Spleen (tissue), 11 donors: ENCODE results near the gene IFT88. TPM values are rescaled to one million over a fixed set of nuclear protein-coding genes. Genes with fewer than 3 reads are reported as not detected.

Source experiments
- DNase-seq: peaks from one replicate; pipeline ENCODE4 v3.0.0-alpha.2; 2020
- H3K27ac ChIP-seq, 8 donors: fragments of 200-600 bp; sonication (generic) in 7 of 8; 1 replicate in 4 of 8; 2 replicates in 4 of 8; pipeline versions ENCODE4 v1.5.0 to v1.8.0; 2016 to 2021; ENCODE audit warnings: inconsistent platforms in 4 of 8, mild to moderate bottlenecking in 4 of 8, moderate library complexity in 1 of 8
- H3K27me3 ChIP-seq, 7 donors: fragments of 200-600 bp; sonication (generic) in 6 of 7; replicated peaks in 1 of 7; 1 replicate in 4 of 7; 2 replicates in 3 of 7; pipeline versions ENCODE4 v1.5.0 to v1.8.0; 2016 to 2021; ENCODE audit warnings: inconsistent platforms in 3 of 7, mild to moderate bottlenecking in 1 of 7
- H3K36me3 ChIP-seq, 6 donors: fragments of 200-600 bp; sonication (generic) in 5 of 6; 1 replicate in 4 of 6; 2 replicates in 2 of 6; pipeline versions ENCODE4 v1.5.0 to v1.8.0; 2016 to 2021; ENCODE audit warnings: inconsistent platforms in 2 of 6
- H3K4me1 ChIP-seq, 6 donors: fragments of 200-600 bp; sonication (generic) in 5 of 6; 1 replicate in 3 of 6; 2 replicates in 3 of 6; pipeline versions ENCODE4 v1.5.0 to v1.8.0; 2016 to 2021; ENCODE audit warnings: inconsistent platforms in 3 of 6
- H3K4me3 ChIP-seq, 8 donors: fragments of 200-600 bp; sonication (generic) in 7 of 8; 1 replicate in 4 of 8; 2 replicates in 4 of 8; pipeline versions ENCODE4 v1.5.0 to v1.8.0; 2016 to 2021; ENCODE audit warnings: inconsistent platforms in 4 of 8, mild to moderate bottlenecking in 4 of 8, moderate library complexity in 2 of 8
- H3K9me3 ChIP-seq, 8 donors: fragments of 200-600 bp; sonication (generic) in 7 of 8; 1 replicate in 4 of 8; 2 replicates in 4 of 8; pipeline versions ENCODE4 v1.5.0 to v1.8.0; 2016 to 2021; ENCODE audit warnings: inconsistent platforms in 4 of 8
- POLR2A ChIP-seq, 3 donors: fragments of 450-650 bp; IDR thresholded peaks; one replicate each; pipeline ENCODE4 v1.5.1; 2017; ENCODE audit warnings: antibody characterized with exemption in 3 of 3, mild to moderate bottlenecking in 1 of 3
- POLR2AphosphoS5 ChIP-seq, 3 donors: sonication (generic); formaldehyde crosslinking; IDR thresholded peaks; one replicate each; pipeline ENCODE4 v1.5.1; 2017; ENCODE audit warnings: antibody characterized with exemption in 3 of 3
- WGBS, 5 donors: extraction: QIAGEN DNeasy Blood & Tissue Kit in 3 of 5; methylation state at CpG; one replicate each; pipeline versions ENCODE4 v1.1.5 to v1.1.7; 2013 to 2018; 5-methylcytosine and 5-hydroxymethylcytosine counted together
- intact Hi-C: fragments of 100-400 bp; cut with DNase I; formaldehyde crosslinking; loops from one replicate; pipeline ENCODE4 v1.15.0; 2023; ENCODE audit warnings: low total_unique reads
- polyA plus RNA-seq, 3 donors: library from polyadenylated mRNA; stranded (reverse); fragments of 200-250 nt; gene quantifications; one replicate each; pipeline ENCODE4 v1.2.1, GENCODE V29; 2013
- total RNA-seq, 7 donors: library from RNA; depleted of rRNA in 3 of 7; stranded (reverse); fragments of >200 nt in 3 of 7; fragmentation: NEBNext Ultra II Directional in 4 of 7; extraction: Animal tissue kit (Norgen Biotek cat#: 25700) in 4 of 7; gene quantifications; one replicate each; pipeline versions ENCODE4 v1.1.0 to v1.2.1, GENCODE V29; 2016 to 2021
- TF ChIP-seq, protein P1 (sequence below), 11 experiments: fragments of 200-600 bp in 7 of 11; fragments of 450-650 bp in 4 of 11; sonication (generic) in 4 of 11; IDR thresholded peaks in 8 of 11; conservative IDR thresholded peaks in 3 of 11; 1 replicate in 7 of 11; 2 replicates in 4 of 11; pipeline versions ENCODE4 v1.4.0 to v1.8.0; 2016 to 2021; ENCODE audit warnings: antibody characterized with exemption in 11 of 11, inconsistent platforms in 4 of 11, mild to moderate bottlenecking in 1 of 11
- donor health status: healthy with polysubstance abuse.
- donor health status: DM: no; HTN: no; CAD: no; lungs with moderate emphysema.
- donor health status: DM: no; HTN: no; CAD: no.
- donor health status: Bipolar disorder and iron deficiency.
- donor health status: healthy.
- donor health status: DM: no; HTN: no; CAD: no.
- donor health status: DM: yes; HTN: yes; CAD: no.

IFT88 gene
- total and polyA plus RNA-seq, 10 donors: 7.7 to 25.5 (median 13.6) TPM

DNA sequence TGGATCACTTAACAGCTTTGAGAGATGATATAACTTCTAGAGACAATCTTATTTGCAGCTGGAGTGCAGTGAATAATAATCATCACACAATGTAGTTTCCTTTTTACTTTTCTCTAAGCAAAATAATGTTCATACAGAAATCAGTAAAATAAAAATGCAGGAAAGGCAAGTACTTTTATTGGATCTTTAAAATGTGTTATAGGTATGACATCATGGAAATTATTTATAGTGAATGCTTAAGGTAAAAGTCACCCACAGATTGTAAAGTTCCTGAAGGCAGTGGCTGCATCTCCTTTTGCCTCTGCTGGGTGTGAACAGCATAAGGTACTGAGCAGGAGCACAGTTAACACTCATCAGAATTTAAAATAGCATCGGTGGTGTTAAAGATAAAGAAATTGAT lies 119.2 kb downstream of the IFT88 start:
- WGBS, 5 donors: 88 to 100% (median 95%) methylated on average over 1 of the region's 1 CpG
- Histone ChIP-seq H3K36me3 (peaks cover 0 to 22% (median 2%) of the 10 kb centered on the region in 6 donors), H3K4me3 (no peak overlapping the region), H3K4me1 (no peaks in the 10 kb centered on the region), H3K27ac (no peak overlapping the region), H3K9me3 (no peaks in the 10 kb centered on the region), H3K27me3 (no peaks in the 10 kb centered on the region)
- TF ChIP-seq POLR2A (IDR thresholded peaks at IDR 0.05) (no peak), POLR2AphosphoS5 (IDR thresholded peaks at IDR 0.05) (no peak)
- TF ChIP-seq, protein P1, sequence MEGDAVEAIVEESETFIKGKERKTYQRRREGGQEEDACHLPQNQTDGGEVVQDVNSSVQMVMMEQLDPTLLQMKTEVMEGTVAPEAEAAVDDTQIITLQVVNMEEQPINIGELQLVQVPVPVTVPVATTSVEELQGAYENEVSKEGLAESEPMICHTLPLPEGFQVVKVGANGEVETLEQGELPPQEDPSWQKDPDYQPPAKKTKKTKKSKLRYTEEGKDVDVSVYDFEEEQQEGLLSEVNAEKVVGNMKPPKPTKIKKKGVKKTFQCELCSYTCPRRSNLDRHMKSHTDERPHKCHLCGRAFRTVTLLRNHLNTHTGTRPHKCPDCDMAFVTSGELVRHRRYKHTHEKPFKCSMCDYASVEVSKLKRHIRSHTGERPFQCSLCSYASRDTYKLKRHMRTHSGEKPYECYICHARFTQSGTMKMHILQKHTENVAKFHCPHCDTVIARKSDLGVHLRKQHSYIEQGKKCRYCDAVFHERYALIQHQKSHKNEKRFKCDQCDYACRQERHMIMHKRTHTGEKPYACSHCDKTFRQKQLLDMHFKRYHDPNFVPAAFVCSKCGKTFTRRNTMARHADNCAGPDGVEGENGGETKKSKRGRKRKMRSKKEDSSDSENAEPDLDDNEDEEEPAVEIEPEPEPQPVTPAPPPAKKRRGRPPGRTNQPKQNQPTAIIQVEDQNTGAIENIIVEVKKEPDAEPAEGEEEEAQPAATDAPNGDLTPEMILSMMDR (IDR thresholded peaks at IDR 0.05 in 8 of 11, conservative IDR thresholded peaks at IDR 0.05 in 3 of 11): no peak
- intact Hi-C loops: no loop called here
- no peak for DNase-seq

DNA sequence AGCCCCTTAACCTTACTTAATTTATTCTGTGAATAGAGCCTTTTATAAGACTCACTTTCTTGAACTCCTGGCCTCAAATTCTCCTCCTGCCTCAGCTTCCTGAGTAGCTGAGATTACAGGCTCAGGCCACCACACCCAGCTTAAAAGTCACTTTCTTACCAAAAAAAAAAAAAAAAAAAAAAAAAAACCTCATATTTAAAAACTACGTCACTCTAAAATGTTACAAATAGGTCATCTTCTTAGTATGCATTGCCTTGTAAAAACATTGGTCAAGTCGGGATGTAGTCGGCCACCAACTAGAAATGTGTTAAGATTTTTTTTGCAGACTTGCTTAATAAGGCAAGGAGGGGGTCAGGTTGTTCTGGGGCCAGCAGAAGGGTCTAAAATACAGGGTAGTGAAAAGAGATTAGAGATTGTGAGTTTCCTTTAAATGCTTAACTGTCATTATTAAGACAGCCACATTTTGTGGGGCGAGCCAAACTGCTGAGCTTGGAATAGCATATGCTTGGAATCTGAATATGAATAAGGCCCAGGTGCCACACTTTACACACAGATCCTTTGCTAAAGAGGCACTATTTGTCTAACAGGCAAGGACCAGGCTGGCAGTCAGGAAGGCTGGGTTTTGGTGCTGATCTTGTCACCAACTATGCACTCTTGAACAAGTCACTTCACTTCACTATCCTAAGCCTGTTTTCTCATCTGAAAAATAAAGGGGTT lies 120.1 kb downstream of the IFT88 start:
- Histone ChIP-seq H3K4me3 (no peak overlapping the region), H3K27ac (no peak overlapping the region), H3K36me3 (peaks cover 0 to 28% (median 7%) of the 10 kb centered on the region in 6 donors), H3K9me3 (no peaks in the 10 kb centered on the region), H3K4me1 (no peaks in the 10 kb centered on the region), H3K27me3 (no peaks in the 10 kb centered on the region)
- 88 to 95% (median 92%) methylated on average over 4 of the region's 4 CpGs for WGBS, 5 donors
- intact Hi-C loops: no loop called here
- no peak for DNase-seq
- TF ChIP-seq POLR2A (IDR thresholded peaks at IDR 0.05): no peak
- TF ChIP-seq, protein P1 (IDR thresholded peaks at IDR 0.05 in 8 of 11, conservative IDR thresholded peaks at IDR 0.05 in 3 of 11): no peak
- no peak for TF ChIP-seq POLR2AphosphoS5 (IDR thresholded peaks at IDR 0.05)

DNA sequence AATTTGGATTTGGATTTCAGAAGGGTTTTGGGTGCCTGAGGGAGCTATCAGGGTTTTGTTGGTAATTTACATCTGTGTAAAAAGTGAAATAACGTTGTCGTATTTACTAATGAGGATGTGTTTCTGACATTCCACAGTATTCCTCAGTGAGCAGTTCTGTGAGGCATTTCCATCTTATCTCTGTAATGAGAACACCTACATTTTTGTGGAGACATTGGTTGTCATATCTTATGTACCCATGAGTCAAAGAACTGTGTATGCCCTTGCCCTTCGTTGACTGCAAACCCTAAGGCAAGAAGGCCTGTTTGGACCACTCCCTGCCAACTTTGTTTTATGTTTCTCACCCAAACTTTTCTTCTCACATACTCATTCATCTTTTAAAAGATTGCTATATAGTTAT lies 122.3 kb downstream of the IFT88 start:
- no peak for DNase-seq
- H3K4me3 ChIP-seq: no peak overlapping the region
- H3K9me3 ChIP-seq: no peaks in the 10 kb centered on the region
- TF ChIP-seq POLR2AphosphoS5 (IDR thresholded peaks at IDR 0.05): no peak
- TF ChIP-seq POLR2A (IDR thresholded peaks at IDR 0.05): no peak
- TF ChIP-seq, protein P1 (IDR thresholded peaks at IDR 0.05 in 8 of 11, conservative IDR thresholded peaks at IDR 0.05 in 3 of 11): no peak
- no peaks in the 10 kb centered on the region for H3K4me1 ChIP-seq
- WGBS, 5 donors: 94 to 99% (median 96%) methylated on average over 3 of the region's 3 CpGs
- H3K36me3 ChIP-seq: peaks cover 0 to 28% (median 7%) of the 10 kb centered on the region in 6 donors
- no peaks in the 10 kb centered on the region for H3K27me3 ChIP-seq
- intact Hi-C loops: no loop called here
- no peak overlapping the region for H3K27ac ChIP-seq

DNA sequence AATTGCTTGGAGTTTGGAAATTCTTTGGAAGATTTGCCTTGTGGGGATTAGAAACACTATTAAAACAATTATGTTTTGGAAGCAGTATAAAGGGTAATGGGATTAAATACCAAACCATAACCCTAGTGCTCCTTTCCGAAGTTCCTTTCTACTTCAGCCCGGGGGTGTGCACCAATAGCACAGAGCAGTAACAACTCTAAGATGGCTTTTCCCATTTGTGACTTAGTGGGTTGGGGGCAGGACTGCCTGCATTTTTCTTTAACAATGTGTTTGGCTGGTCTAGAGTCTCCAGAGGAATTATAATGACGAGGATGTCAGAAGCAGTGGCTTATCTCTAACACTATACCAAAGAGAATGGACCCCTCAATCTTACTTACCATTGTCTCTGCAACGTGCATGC lies 124.7 kb downstream of the IFT88 start:
- Histone ChIP-seq H3K36me3 (peaks cover 0 to 28% (median 5%) of the 10 kb centered on the region in 6 donors), H3K4me3 (no peak overlapping the region), H3K27me3 (peaks cover 0 to 6% (median 0%) of the 10 kb centered on the region in 7 donors), H3K27ac (no peak overlapping the region), H3K9me3 (no peaks in the 10 kb centered on the region), H3K4me1 (no peaks in the 10 kb centered on the region)
- TF ChIP-seq POLR2A (IDR thresholded peaks at IDR 0.05): no peak
- TF ChIP-seq, protein P1 (IDR thresholded peaks at IDR 0.05 in 8 of 11, conservative IDR thresholded peaks at IDR 0.05 in 3 of 11): no peak
- no peak for TF ChIP-seq POLR2AphosphoS5 (IDR thresholded peaks at IDR 0.05)
- intact Hi-C loops: no loop called here
- WGBS, 5 donors: 68 to 72% (median 69%) methylated on average over 4 of the region's 4 CpGs
- DNase-seq: no peak
